ENCODE measurements around the gene FASTK. TPM values are rescaled to one million over a fixed set of nuclear protein-coding genes. Genes with fewer than 3 reads are reported as not detected.

Gene FASTK
- total and polyA plus RNA-seq, 7 donors, result 87.1 to 194 (median 126) TPM

- H3K4me1 ChIP-seq, result peaks cover 8% of the 10 kb centered on the region
- TF ChIP-seq CTCF (IDR thresholded peaks at IDR 0.05), result no peak
- no peaks in the 10 kb centered on the region for H3K27me3 ChIP-seq (ENCODE audit: insufficient read depth in 3 of 3, low read length in 2 of 3)
- no peak for DNase-seq
- H3K4me3 ChIP-seq, result no peak overlapping the region
- H3K9me3 ChIP-seq, result no peaks in the 10 kb centered on the region
- intact Hi-C loops (cut with DNase I), result no loop called here
- no peak overlapping the region for H3K27ac ChIP-seq
- 82 to 87% (median 84%) methylated on average over 17 of the region's 17 CpGs for WGBS, 3 donors
- H3K36me3 ChIP-seq (ENCODE audit: insufficient read depth in 1 of 2, low read depth in 1 of 2), result peaks cover 4 to 90% of the 10 kb centered on the region in 2 donors
- no peak for ATAC-seq
Observed at GRCh38 chr7:151073990-151074389, 6.6 kb downstream of the FASTK start.

- no peak overlapping the region for H3K27ac ChIP-seq
- peaks cover 12 to 98% of the 10 kb centered on the region in 2 donors for H3K36me3 ChIP-seq (ENCODE audit: insufficient read depth in 1 of 2, low read depth in 1 of 2)
- no peaks in the 10 kb centered on the region for H3K9me3 ChIP-seq
- TF ChIP-seq CTCF (IDR thresholded peaks at IDR 0.05), result no peak
- H3K27me3 ChIP-seq (ENCODE audit: insufficient read depth in 3 of 3, low read length in 2 of 3), result no peaks in the 10 kb centered on the region
- DNase-seq, result no peak
- 90 to 94% (median 93%) methylated on average over 39 of the region's 39 CpGs for WGBS, 3 donors
- H3K4me1 ChIP-seq, result no peaks in the 10 kb centered on the region
- no peak overlapping the region for H3K4me3 ChIP-seq
- no peak for ATAC-seq
- intact Hi-C loops (cut with DNase I), result no loop called here
Observed at GRCh38 chr7:151071032-151071866, 9.4 kb downstream of the FASTK start.

- no peaks in the 10 kb centered on the region for H3K4me1 ChIP-seq
- TF ChIP-seq CTCF (IDR thresholded peaks at IDR 0.05), result no peak
- ATAC-seq, result no peak
- WGBS, 3 donors, result 90 to 92% (median 91%) methylated on average over 13 to 15 of the region's 15 CpGs
- no peaks in the 10 kb centered on the region for H3K9me3 ChIP-seq
- no peak for DNase-seq
- H3K36me3 ChIP-seq (ENCODE audit: insufficient read depth in 1 of 2, low read depth in 1 of 2), result peaks cover 9 to 98% of the 10 kb centered on the region in 2 donors
- H3K27ac ChIP-seq, result no peak overlapping the region
- intact Hi-C loops (cut with DNase I), result no loop called here
- no peak overlapping the region for H3K4me3 ChIP-seq
- H3K27me3 ChIP-seq (ENCODE audit: insufficient read depth in 3 of 3, low read length in 2 of 3), result no peaks in the 10 kb centered on the region
Observed at GRCh38 chr7:151070574-151070960, 10.0 kb downstream of the FASTK start.

GRCh38 chr7:151069841-151070573, 10.6 kb downstream of the FASTK start:
- Histone ChIP-seq H3K27ac (no peak overlapping the region), H3K36me3 (ENCODE audit: insufficient read depth in 1 of 2, low read depth in 1 of 2) (peaks cover 7 to 98% of the 10 kb centered on the region in 2 donors), H3K4me3 (no peak overlapping the region), H3K4me1 (no peaks in the 10 kb centered on the region), H3K27me3 (ENCODE audit: insufficient read depth in 3 of 3, low read length in 2 of 3) (no peaks in the 10 kb centered on the region), H3K9me3 (no peaks in the 10 kb centered on the region)
- 80 to 83% (median 82%) methylated on average over 15 to 17 of the region's 17 CpGs for WGBS, 3 donors
- no peak for ATAC-seq
- intact Hi-C loops (cut with DNase I), result no loop called here
- no peak for TF ChIP-seq CTCF (IDR thresholded peaks at IDR 0.05)
- no peak for DNase-seq

Measured in psoas muscle (tissue), 8 donors.